Esophagus muscularis mucosa (tissue), 4 donors: ENCODE data around the gene GPI.

ENCODE experiments used
- CTCF ChIP-seq, 3 experiments: fragments of 200-600 bp in 2 of 3; fragments of 450-650 bp in 1 of 3; sonication (generic) in 2 of 3; IDR thresholded peaks; one replicate each; pipeline ENCODE4 v1.5.1; 2017 to 2019; ENCODE audit warnings: antibody characterized with exemption in 3 of 3, mild to moderate bottlenecking in 2 of 3, moderate library complexity in 1 of 3
- EP300 ChIP-seq: sonication (generic); formaldehyde crosslinking; IDR thresholded peaks from one replicate; pipeline ENCODE4 v1.6.1; 2017; ENCODE audit warnings: antibody characterized with exemption
- POLR2A ChIP-seq: fragments of 450-650 bp; IDR thresholded peaks from one replicate; pipeline ENCODE4 v1.6.1; 2017; ENCODE audit warnings: antibody characterized with exemption, moderate library complexity, mild to moderate bottlenecking, low read depth
- POLR2AphosphoS5 ChIP-seq, 2 donors: sonication (generic); formaldehyde crosslinking; IDR thresholded peaks; one replicate each; pipeline ENCODE4 v1.6.1; 2017; ENCODE audit warnings: antibody characterized with exemption in 2 of 2

DNA sequence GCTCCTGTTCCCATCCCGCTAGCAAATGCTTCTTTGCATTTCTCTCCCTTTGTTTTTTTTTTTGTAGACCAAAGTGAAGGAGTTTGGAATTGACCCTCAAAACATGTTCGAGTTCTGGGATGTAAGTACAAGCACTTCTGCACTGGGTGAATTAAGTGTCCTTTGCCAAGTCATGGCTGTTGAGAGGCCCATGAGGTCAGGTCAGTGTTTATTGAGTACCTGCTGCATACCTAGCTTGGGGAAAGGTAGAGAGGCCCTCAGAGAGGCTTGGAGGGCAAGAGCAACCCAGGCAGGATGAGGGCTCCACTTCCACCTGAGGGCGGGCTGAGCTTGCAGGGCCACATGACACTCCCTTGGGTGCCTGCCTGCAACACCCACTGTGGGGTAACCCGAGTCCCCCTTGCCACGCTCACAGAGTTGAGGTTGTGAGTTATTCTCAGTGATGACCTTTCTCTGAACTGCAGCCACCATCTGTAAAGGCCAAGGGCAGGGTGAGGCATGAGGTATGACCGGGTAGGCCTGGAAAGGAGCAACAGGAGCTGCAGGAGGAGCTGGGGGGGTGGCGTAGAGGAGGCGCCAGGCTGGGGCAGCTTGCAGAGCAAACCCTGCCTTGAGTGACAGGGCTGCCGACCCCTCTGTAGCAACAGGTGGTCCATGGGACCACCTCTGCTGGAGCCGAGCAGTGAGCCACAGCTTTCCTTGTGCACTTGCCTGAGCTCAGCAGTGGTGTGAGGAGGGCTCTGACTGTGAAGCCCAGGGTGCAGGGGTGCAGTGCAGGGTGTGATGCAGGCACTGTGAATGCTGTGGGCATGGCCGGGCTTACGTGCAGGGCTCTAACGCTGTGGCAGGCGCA lies 16.6 kb downstream of the GPI start:
- TF ChIP-seq POLR2AphosphoS5 (IDR thresholded peaks at IDR 0.05): no peak
- no peak for TF ChIP-seq CTCF (IDR thresholded peaks at IDR 0.05)
- TF ChIP-seq POLR2A: no peak
- TF ChIP-seq EP300: no peak
